Body of pancreas (tissue), 4 donors: ENCODE results near the gene LRP11.

Source experiments
- CTCF ChIP-seq, 7 experiments: fragments of 450-650 bp in 4 of 7; fragments of 200-600 bp in 3 of 7; sonication (generic) in 3 of 7; IDR thresholded peaks; one replicate each; pipeline ENCODE4 v1.5.1; 2016 to 2019; ENCODE audit warnings: antibody characterized with exemption in 7 of 7
- POLR2A ChIP-seq, 3 donors: fragments of 450-650 bp; IDR thresholded peaks; one replicate each; pipeline ENCODE4 v1.6.1; 2016; ENCODE audit warnings: antibody characterized with exemption in 3 of 3, mild to moderate bottlenecking in 2 of 3

- TF ChIP-seq CTCF (IDR thresholded peaks at IDR 0.05) (no peak), POLR2A (IDR thresholded peaks at IDR 0.05) (no peak)
These were observed 42.7 kb downstream of the LRP11 start for GRCh38 chr6:149821492-149821891.
